SK-N-SH (cell line): Measurements from ENCODE around the gene BBIP1.

Experiments
- CTCF ChIP-seq: fragments of 200-600 bp; sonication (generic); IDR thresholded peaks from 2 replicates; pipeline ENCODE4 v1.6.1; 2017; ENCODE audit warnings: antibody characterized with exemption, mild to moderate bottlenecking, moderate library complexity
- EZH2phosphoT487 ChIP-seq: fragments of 200-600 bp; sonication (generic); IDR thresholded peaks from 2 replicates; pipeline ENCODE4 v1.6.1; 2017; ENCODE audit warnings: low read depth, mixed run types, mild to moderate bottlenecking, antibody characterized with exemption, moderate library complexity, borderline replicate concordance
- FOXJ3 ChIP-seq: sonication (generic); formaldehyde crosslinking; IDR thresholded peaks from 2 replicates; pipeline ENCODE4 v1.5.1; 2020; ENCODE audit warnings: mild to moderate bottlenecking, missing genetic modification reagents
- GABPA ChIP-seq: IDR thresholded peaks from 2 replicates; pipeline ENCODE4 v1.4.0; 2012; ENCODE audit warnings: low read depth, mild to moderate bottlenecking
- MAX ChIP-seq: IDR thresholded peaks from 2 replicates; pipeline ENCODE4 v1.4.0; 2012; ENCODE audit warnings: low read depth
- NRF1 ChIP-seq: IDR thresholded peaks from 2 replicates; pipeline ENCODE4 v1.6.1; 2012; ENCODE audit warnings: low read depth, mild to moderate bottlenecking, low read length
- PBX3 ChIP-seq: IDR thresholded peaks from 2 replicates; pipeline ENCODE4; 2012
- RAD21 ChIP-seq: IDR thresholded peaks from 2 replicates; pipeline ENCODE4 v1.6.1; 2012; ENCODE audit warnings: mild to moderate bottlenecking, low read length
- TCF12 ChIP-seq: IDR thresholded peaks from 2 replicates; pipeline ENCODE4 v1.4.0; 2012
- TF ChIP-seq, protein P1 (sequence below): IDR thresholded peaks from 2 replicates; pipeline ENCODE4 v1.4.0; 2012; ENCODE audit warnings: low read depth, borderline replicate concordance

DNA sequence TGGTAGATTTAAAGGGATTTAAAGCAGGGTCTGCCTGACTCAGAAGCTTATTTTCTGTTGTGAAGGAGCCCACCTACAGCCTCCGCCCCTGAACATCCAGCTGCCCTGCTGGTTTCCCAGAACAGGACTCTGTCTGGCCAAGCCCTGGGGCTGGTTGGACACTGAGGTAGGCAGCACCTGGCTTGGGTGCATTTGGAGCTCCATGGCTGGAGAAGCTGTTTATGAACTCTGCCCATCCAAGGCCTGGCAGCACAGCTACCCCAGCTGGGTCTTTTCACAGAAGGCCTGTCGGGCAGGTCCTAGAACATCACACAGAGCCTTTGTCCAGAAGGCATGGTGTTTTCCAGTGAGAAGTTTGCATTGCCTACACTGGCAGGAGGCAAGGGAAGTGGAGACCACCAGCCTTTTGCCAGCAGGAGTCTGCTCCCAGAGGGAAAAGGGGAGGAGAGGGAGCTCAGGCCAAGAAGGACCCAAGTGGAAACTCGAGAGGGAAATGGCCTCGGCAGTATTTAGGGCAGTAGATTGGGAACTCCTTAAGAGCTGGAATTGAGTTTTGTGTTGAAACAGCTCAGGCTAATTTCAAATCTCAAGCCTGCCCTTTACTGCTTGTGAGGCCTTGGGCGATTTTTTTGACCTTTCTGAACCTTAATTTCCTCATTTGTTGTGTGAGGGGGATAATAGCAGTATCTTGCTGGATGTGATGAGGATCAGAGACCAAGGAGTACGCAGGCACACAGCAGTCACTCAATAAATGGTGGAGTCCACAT is 59.6 kb downstream of the BBIP1 start:
- TF ChIP-seq PBX3, result no peak
- TF ChIP-seq GABPA, result no peak
- TF ChIP-seq CTCF, result no peak
- no peak for TF ChIP-seq FOXJ3
- no peak for TF ChIP-seq NRF1
- TF ChIP-seq MAX, result no peak
- no peak for TF ChIP-seq TCF12
- TF ChIP-seq RAD21, result no peak
- no peak for TF ChIP-seq EZH2phosphoT487
- TF ChIP-seq, protein P1, sequence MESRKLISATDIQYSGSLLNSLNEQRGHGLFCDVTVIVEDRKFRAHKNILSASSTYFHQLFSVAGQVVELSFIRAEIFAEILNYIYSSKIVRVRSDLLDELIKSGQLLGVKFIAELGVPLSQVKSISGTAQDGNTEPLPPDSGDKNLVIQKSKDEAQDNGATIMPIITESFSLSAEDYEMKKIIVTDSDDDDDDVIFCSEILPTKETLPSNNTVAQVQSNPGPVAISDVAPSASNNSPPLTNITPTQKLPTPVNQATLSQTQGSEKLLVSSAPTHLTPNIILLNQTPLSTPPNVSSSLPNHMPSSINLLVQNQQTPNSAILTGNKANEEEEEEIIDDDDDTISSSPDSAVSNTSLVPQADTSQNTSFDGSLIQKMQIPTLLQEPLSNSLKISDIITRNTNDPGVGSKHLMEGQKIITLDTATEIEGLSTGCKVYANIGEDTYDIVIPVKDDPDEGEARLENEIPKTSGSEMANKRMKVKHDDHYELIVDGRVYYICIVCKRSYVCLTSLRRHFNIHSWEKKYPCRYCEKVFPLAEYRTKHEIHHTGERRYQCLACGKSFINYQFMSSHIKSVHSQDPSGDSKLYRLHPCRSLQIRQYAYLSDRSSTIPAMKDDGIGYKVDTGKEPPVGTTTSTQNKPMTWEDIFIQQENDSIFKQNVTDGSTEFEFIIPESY, result no peak
